ENCODE measurements around the gene DOHH.
"Not testable (repeated sequence)": the region's sequence is repeated elsewhere in the genome, so short reads cannot be mapped to it uniquely, and the experiment has no call there.

DOHH gene

GRCh38 chr19:3534375-3535234 lies 34.1 kb upstream of the DOHH start:
- DNase-seq: no peak

GRCh38 chr19:3533563-3534216 lies 33.2 kb upstream of the DOHH start:
- DNase-seq: no peak

- no peak for DNase-seq
Observed at GRCh38 chr19:3533033-3533432, 32.6 kb upstream of the DOHH start.

- no peak for DNase-seq
Observed at GRCh38 chr19:3532154-3532786, 31.8 kb upstream of the DOHH start.

GRCh38 chr19:3531716-3532115 lies 31.2 kb upstream of the DOHH start:
- no peak for DNase-seq

GRCh38 chr19:3530389-3530788 lies 29.9 kb upstream of the DOHH start:
- DNase-seq: no peak

- not testable (repeated sequence) for DNase-seq
Observed at GRCh38 chr19:3529299-3529698, 28.8 kb upstream of the DOHH start.

GRCh38 chr19:3528539-3529211 lies 28.2 kb upstream of the DOHH start:
- DNase-seq: no peak

GRCh38 chr19:3528080-3528479 lies 27.6 kb upstream of the DOHH start:
- DNase-seq: no peak

GRCh38 chr19:3527238-3527910 lies 26.9 kb upstream of the DOHH start:
- no peak for DNase-seq

GRCh38 chr19:3526507-3527237 lies 26.2 kb upstream of the DOHH start:
- DNase-seq: no peak

- DNase-seq: no peak
Observed at GRCh38 chr19:3524904-3525451, 24.5 kb upstream of the DOHH start.

- DNase-seq: no peak
Observed at GRCh38 chr19:3524078-3524842, 23.8 kb upstream of the DOHH start.

- no peak for DNase-seq
Observed at GRCh38 chr19:3523361-3524077, 23.0 kb upstream of the DOHH start.

GRCh38 chr19:3522421-3523360 lies 22.2 kb upstream of the DOHH start:
- no peak for DNase-seq

- DNase-seq: no peak
Observed at GRCh38 chr19:3521104-3521445, 20.6 kb upstream of the DOHH start.

GRCh38 chr19:3520166-3521103 lies 20.0 kb upstream of the DOHH start:
- DNase-seq: no peak

GRCh38 chr19:3519126-3519525 lies 18.7 kb upstream of the DOHH start:
- DNase-seq: no peak
